NCI-H2107 treated with DMSO at 0.1 percent for 48 hours (cell line): Measurements from ENCODE around the gene MRPL23.

Source experiments
- DNase-seq: peaks from one replicate; lab custom pipeline; 2025; ENCODE audit not compliant: unreplicated experiment; lab: John Stamatoyannopoulos, UW

MRPL23 gene

GRCh38 chr11:1920909-1921573 lies 26.1 kb upstream of the MRPL23 start:
- no peak for DNase-seq

DNA sequence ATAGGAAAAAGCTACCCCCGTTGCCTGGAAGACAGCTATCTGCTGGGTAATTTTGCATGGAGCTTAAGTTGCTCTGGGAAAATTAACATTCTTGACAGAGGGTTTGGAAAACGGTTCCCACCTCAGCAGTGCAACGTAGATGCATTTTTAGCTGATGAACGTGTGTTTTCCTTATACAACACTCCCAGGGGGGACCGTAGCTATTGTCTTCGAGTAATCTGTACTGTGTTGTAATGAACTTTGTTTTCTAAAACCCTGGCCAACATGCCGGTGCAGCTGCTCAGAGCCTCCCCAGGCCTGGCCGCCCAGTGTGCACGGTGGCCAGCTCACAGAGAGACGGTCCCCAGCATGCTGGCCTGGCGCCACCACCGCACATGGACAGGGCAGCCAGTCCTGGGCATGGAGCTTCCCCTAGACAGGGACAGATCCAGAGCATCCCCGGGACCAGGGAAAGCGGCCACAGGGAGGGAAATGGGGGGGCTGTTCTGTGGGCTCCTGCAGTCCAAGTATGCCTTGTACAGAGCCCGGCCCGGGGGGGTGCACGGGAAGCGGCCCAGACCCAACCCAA lies 25.5 kb upstream of the MRPL23 start:
- DNase-seq: no peak

GRCh38 chr11:1922481-1923081 lies 24.6 kb upstream of the MRPL23 start:
- no peak for DNase-seq

DNA sequence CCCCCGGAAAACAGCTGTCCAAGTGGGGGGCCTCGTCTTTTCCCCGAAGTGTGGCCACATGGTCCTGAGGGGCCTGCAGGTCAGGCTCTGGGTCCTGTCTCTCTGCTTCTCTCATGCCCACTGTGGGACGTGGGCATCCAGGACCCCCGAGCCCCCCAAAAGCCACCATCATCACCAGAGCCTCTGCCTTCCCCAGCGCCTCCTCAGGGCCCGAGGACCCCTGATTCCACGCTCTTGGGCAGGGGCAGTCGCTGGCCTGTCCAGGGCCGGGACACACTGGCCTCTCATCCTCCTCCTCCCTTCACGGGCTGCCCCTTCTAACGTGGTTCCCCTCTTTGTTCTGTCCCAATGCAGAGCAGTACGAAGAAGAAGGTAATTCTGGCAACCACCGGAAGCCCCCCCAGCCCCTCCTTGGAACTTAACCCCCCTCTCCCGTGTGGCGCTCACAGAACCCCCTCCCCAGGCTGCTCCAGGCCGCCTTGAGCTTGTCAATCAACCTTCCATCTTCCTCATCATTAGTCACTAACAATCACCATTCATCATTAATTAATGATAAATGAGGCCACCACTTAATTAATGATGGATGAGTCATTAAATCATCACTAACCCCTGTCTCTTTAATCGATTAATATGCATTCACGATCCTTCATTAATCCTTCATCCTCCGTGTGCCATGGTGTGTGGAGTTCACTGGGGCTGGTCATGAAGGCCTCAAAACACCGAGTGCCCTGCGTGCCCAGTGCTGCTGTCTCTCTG lies 23.8 kb upstream of the MRPL23 start:
- no peak for DNase-seq

DNA sequence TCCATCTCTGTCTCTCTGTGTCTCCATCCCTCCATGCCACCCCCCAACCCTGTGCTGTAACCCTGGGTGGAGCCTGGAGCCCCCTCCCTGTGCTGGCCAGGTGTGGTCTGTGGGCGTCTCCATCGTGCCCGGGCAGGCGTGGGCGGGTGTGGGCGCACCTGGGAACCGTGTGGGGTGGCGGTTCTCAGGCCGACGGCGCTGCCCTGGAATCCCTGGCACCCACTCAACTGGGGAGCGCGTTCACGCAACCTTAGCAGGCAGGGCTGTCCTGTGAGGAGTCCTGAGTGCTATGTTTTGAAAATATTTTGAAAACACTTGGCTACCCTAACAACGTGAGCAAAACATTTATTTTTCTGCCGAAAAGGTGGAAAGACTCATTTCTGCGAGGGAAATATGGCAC lies 23.0 kb upstream of the MRPL23 start:
- DNase-seq: no peak

GRCh38 chr11:1924646-1925372 lies 22.3 kb upstream of the MRPL23 start:
- DNase-seq: no peak

GRCh38 chr11:1925373-1926155 lies 21.6 kb upstream of the MRPL23 start:
- DNase-seq: no peak

- no peak for DNase-seq
These were observed 20.7 kb upstream of the MRPL23 start for GRCh38 chr11:1926156-1927025.

- no peak for DNase-seq
These were observed 19.9 kb upstream of the MRPL23 start for GRCh38 chr11:1927026-1927847.

DNA sequence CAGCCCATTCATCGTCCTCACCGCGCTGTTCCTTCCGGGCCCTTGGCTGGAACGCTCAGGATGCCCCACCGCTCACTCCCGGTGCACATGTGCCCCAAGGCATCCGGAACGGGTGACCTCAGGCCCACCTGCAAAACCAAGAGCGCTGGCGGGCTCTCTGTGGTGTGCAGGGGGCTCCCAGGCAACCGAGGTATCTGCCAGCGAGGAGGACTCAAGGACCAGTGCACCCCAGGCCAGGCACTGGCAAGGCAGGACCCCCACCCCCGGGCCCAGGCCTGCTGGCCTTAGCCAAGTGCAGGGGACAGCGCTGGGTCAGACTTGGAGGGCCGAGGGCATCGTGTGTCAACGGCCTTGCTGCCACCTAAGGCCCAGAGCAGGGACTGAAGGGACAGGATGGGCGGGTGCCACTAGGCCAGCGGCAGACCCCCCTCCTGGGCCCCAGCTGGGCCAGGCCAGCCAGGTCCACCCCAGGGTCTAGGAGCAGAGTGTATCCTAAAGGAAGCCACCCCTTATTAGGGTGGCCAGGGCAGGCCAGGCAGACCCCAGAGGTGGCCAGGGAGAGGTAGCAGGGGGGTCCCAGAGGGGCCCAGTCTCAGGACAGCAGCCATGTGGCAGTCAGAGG lies 19.2 kb upstream of the MRPL23 start:
- DNase-seq: no peak

DNA sequence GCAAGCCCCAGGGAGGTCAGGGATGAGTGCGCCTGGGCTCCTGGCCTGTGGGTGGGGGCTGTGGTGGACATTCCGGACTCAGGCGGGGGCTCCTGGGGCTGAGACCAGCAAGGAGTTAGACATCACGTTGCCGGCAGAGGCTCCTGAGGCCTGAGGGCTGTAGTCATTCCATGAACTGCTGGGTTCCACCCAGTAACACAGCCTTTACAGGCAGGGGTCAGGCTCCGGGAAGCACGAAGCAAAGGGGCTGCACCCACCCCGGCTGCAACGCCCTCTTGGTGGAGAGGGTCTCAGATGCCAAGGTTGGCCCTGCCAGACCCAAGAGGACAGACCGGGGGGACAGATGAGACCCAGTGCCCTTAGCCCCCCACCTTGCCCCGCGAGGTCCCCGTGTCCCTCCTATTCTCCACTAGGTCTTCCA lies 18.7 kb upstream of the MRPL23 start:
- DNase-seq: no peak

DNA sequence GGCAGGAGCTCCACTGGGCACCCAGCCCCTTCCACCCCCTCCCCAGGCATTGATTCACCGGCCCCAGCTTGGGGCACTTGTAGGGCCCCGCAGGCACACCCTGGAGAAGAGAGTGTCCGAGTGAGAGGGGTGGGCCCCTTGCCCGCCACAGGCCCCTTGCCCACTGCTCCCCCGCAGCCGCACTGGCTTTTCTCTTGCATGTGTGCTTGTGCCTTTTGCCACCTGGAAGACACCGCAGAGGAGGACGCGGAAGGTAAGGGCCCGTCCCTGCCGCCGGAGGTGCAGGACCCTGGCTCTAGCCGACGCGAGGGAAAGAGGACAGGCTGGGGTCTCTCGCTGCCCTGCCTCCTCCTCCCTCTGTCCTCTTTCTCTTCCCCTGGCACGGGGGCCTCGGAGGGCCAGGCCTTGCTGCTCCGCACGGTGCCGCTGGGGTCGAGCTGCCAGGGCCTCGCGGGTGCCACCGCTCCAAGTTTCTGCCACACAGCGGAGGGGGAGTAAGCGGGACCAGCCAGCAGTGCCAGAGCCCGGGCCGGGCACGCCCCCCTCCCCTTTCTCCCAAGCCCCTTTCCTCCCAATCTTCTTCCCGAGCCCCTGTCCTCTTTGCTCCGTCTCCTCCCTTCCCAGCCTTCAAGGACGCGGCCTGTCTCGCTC lies 18.1 kb upstream of the MRPL23 start:
- DNase-seq: no peak

DNA sequence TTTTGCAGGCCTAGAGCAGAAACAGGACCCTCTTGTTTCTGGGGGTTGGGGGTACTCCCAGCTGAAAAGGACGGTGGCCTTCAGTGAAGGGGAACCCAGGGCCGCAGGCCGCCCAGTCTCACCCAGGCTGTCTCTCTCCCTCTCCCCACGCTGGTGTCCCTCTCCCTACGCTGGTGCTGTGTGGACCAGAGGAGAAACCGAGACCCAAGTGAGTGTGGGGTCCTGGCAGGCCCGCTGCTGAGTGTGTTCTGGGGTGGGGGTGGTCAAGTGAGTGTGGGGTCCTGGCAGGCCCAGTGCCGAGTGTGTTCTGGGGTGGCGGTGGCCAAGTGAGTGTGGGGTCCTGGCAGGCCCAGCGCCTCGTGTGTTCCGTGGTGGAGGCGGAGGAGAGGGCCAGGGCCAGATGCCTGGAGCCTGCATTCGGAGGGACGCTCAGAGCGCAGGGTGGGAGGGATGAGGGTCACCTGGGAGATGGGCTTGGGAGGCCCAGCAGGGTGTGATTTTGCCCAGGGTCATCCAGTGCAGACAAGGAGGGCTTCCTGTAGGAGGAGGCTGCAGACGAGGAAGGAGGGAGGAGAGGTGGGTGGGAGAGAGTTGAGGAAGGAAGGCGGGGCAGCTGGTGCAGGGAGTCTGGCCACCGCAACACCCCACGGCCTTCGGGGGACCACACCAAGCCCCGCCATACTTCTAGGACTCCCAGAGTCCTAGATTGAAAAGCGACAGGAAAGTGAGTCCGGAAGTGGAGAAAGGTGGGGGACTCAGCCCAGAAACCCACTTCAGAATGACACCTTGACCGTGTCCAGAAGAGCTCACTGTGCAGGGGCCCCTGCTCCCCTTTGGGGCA lies 17.3 kb upstream of the MRPL23 start:
- DNase-seq: no peak

DNA sequence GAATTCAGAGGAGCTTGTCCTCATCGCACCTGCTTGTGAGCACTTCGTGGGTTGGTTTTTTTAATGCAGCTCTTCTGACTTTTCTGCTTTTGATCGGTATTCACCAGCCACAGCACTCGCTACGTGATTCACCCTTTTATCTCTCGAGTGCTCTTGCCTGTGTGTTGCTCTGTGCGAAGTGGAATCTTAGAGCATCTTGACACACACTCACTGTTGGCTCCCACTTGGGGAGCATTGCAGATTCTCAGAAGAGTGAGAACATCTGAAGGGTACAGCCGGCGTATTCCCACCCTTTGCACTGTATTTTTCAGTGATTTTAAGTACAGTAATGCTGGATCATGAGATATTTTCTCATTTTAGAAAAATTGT lies 16.7 kb upstream of the MRPL23 start:
- no peak for DNase-seq

GRCh38 chr11:1931341-1932104 lies 15.6 kb upstream of the MRPL23 start:
- no peak for DNase-seq

GRCh38 chr11:1932105-1932480 lies 15.0 kb upstream of the MRPL23 start:
- no peak for DNase-seq
